ENCODE data around the gene CENPC. TPM values are rescaled to one million over a fixed set of nuclear protein-coding genes. Genes with fewer than 3 reads are reported as not detected.

CENPC gene
- polyA plus RNA-seq, 2 of the 4 experiments (the other 2 are of a cell fraction) = 5.6 to 9.0 TPM

DNA sequence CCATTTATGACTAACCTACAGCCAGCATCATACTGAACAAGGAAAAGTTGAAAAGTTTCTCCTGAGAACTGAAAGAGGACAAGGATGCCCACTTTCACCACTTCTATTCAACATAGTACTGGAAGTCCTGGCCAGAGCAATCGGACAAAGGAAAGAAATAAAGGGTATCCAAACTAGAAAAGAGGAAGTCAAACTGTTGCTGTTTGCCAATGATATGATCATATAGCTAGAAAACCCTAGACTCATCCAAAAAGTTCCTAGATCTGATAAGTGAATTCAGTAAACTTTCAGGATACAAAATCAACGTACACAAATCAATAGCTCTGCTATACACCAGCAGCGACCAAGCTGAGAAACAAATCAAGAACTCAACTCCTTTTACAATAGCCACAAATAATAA is 64.5 kb downstream of the CENPC start:
- TF ChIP-seq HEYL (CRISPR knock-in tag; IDR thresholded peaks at IDR 0.05) (no peak), TFCP2L1 (CRISPR knock-in tag; IDR thresholded peaks at IDR 0.05) (no peak), KDM5A (IDR thresholded peaks at IDR 0.05) (no peak)
- 90% methylated on average over 3 of the region's 3 CpGs for WGBS (ENCODE audit: missing lambda C conversion rate)
- Histone ChIP-seq H3K4me3 (no peak overlapping the region), H3K9me3 (no peaks in the 10 kb centered on the region), H3K4me1 (no peaks in the 10 kb centered on the region), H3K27ac (no peak overlapping the region), H3K4me2 (no peak overlapping the region)
- ATAC-seq = no peak
- no peak for DNase-seq (ENCODE audit: low read depth in 1 of 2, low spot score in 1 of 2)
- no peak for FAIRE-seq
- ChIA-PET POLR2A (no interaction called here), CTCF (no interaction called here)

DNA sequence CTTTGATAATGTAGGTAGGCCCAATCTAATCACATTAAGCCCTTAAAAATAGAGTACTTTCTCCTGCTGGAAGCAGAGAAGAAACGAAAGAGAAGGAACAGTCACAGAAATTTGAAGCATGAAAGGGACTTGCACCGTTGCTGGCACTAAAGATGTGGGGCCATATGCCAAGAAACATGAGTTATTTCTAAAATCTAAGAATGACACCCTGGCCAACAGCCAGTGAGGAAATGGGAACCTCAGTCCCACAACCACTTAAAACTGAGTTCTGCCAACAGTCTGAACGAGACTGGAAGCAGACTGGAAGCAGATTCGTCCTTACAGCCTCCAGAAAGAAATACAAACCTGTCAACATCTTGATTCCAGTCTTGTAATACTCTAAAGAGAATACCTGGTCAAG is 70.1 kb downstream of the CENPC start:
- FAIRE-seq (no peak), ATAC-seq (no peak), DNase-seq (ENCODE audit: low read depth in 1 of 2, low spot score in 1 of 2) (no peak)
- POLR2A ChIA-PET = no interaction called here
- Histone ChIP-seq H3K9me3 (no peaks in the 10 kb centered on the region), H3K4me2 (no peak overlapping the region), H3K4me1 (no peaks in the 10 kb centered on the region), H3K27ac (no peak overlapping the region), H3K4me3 (no peak overlapping the region)
- 92% methylated on average over 4 of the region's 4 CpGs for WGBS (ENCODE audit: missing lambda C conversion rate)
- CTCF ChIA-PET = interaction anchor here (0.7 kb wide), 1 partner anchor 1818 kb away, joined by 3 read pairs; no protein-coding TSS in a partner anchor
- TF ChIP-seq RCOR1 (IDR thresholded peaks at IDR 0.05; ENCODE audit: low read depth, low read length) (no peak), CEBPB (IDR thresholded peaks at IDR 0.05) (no peak), KDM5A (IDR thresholded peaks at IDR 0.05) (no peak), MAZ (IDR thresholded peaks at IDR 0.05; ENCODE audit: borderline replicate concordance, low read depth, low read length) (no peak), ZFP36 (IDR thresholded peaks at IDR 0.05; ENCODE audit: borderline replicate concordance, partially characterized antibody) (no peak), CHD4 (IDR thresholded peaks at IDR 0.05; ENCODE audit: borderline replicate concordance) (no peak), POLR2AphosphoS2 (conservative IDR thresholded peaks at IDR 0.05; ENCODE audit: low read length) (no peak), HOXB13 (CRISPR knock-in tag; IDR thresholded peaks at IDR 0.05; ENCODE audit: low read depth) (no peak), RARB (CRISPR knock-in tag; IDR thresholded peaks at IDR 0.05) (no peak), BHLHE40 (IDR thresholded peaks at IDR 0.05; ENCODE audit: low read depth, low read length) (no peak), KDM1A (IDR thresholded peaks at IDR 0.05; ENCODE audit: low read depth) (no peak), HOXA7 (CRISPR knock-in tag; IDR thresholded peaks at IDR 0.05) (no peak), RNF2 (IDR thresholded peaks at IDR 0.05; ENCODE audit: borderline replicate concordance, low read depth) (no peak), NR3C1 (IDR thresholded peaks at IDR 0.05) (no peak), TP53 (CRISPR knock-in tag; IDR thresholded peaks at IDR 0.05) (no peak), NFE2L2 (conservative IDR thresholded peaks at IDR 0.05; ENCODE audit: low read length) (no peak), FOSL2 (IDR thresholded peaks at IDR 0.05) (no peak), FOSL2 (CRISPR knock-in tag; IDR thresholded peaks at IDR 0.05) (no peak)
- TF ChIP-seq, protein P1, sequence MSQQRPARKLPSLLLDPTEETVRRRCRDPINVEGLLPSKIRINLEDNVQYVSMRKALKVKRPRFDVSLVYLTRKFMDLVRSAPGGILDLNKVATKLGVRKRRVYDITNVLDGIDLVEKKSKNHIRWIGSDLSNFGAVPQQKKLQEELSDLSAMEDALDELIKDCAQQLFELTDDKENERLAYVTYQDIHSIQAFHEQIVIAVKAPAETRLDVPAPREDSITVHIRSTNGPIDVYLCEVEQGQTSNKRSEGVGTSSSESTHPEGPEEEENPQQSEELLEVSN (IDR thresholded peaks at IDR 0.05; ENCODE audit: borderline replicate concordance, low read depth) = no peak

- FAIRE-seq = no peak
- POLR2A ChIA-PET = no interaction called here
- CTCF ChIA-PET = interaction anchor here (0.6 kb wide), 1 partner anchor 204 kb away, joined by 5 read pairs; no protein-coding TSS in a partner anchor
These were observed 74.4 kb downstream of the CENPC start for GRCh38 chr4:67470871-67471270.

More at GRCh38 chr4:67470871-67471270, 74.4 kb downstream of the CENPC start:
- H3K4me2 ChIP-seq = no peak overlapping the region
- H3K4me1 ChIP-seq = no peaks in the 10 kb centered on the region
- no peak overlapping the region for H3K27ac ChIP-seq
- H3K4me3 ChIP-seq = no peak overlapping the region
- DNase-seq (ENCODE audit: low read depth in 1 of 2, low spot score in 1 of 2) (no peak), ATAC-seq (no peak)
- no peaks in the 10 kb centered on the region for H3K9me3 ChIP-seq
- TF ChIP-seq RAD21 (conservative IDR thresholded peaks at IDR 0.05 in 1 of 2, IDR thresholded peaks at IDR 0.05 in 1 of 2) = no peak
- no peak for TF ChIP-seq JUNB (IDR thresholded peaks at IDR 0.05)
- TF ChIP-seq TP53 (CRISPR knock-in tag; IDR thresholded peaks at IDR 0.05) = no peak
- TF ChIP-seq ATOH8 (CRISPR knock-in tag; IDR thresholded peaks at IDR 0.05; ENCODE audit: low read depth) = no peak
- TF ChIP-seq HOXB13 (CRISPR knock-in tag; IDR thresholded peaks at IDR 0.05; ENCODE audit: low read depth) = no peak
- no peak for TF ChIP-seq CHD2 (IDR thresholded peaks at IDR 0.05; ENCODE audit: low read length, partially characterized antibody)

All from A549 (cell line).